CD4-positive, alpha-beta T cell (primary cell): Measurements from ENCODE around the gene ZBTB11. TPM values are rescaled to one million over a fixed set of nuclear protein-coding genes. Genes with fewer than 3 reads are reported as not detected.

ENCODE experiments used
- ATAC-seq: fragments of 200-7000 bp; cut with Tn5 transposase; one replicate; pipeline ENCODE4 v1.10.0; 2022; ENCODE audit warnings: mild to moderate bottlenecking; ENCODE audit not compliant: poor library complexity
- CTCF ChIA-PET: fragments of 350-600 bp; sonication (Branson Sonifier 250); formaldehyde crosslinking; loops from one replicate; lab custom pipeline; 2021; ENCODE audit warnings: antibody characterized with exemption, inconsistent platforms; lab: Charles Lee
- POLR2A ChIA-PET: fragments of 350-600 bp; sonication (Branson Sonifier 250); formaldehyde crosslinking; loops from one replicate; lab custom pipeline; 2021; ENCODE audit warnings: antibody characterized with exemption, inconsistent platforms; lab: Charles Lee
- DNase-seq, 14 experiments: peaks; one replicate each; pipeline ENCODE4 v3.0.0-alpha.2; 2013 to 2020; ENCODE audit warnings: mixed read lengths in 2 of 14
- H3K27ac ChIP-seq, 2 donors: one replicate each; pipeline versions ENCODE4 v1.5.1 to v1.7.0; 2013; ENCODE audit warnings: low read length in 2 of 2, low read depth in 1 of 2, mild to moderate bottlenecking in 1 of 2
- H3K27me3 ChIP-seq, 2 experiments: 1 replicate in 1 of 2; 2 replicates in 1 of 2; pipeline versions ENCODE4 v1.6.1 to v1.7.0; 2013; ENCODE audit warnings: low read length in 2 of 2, control low read depth in 1 of 2, mild to moderate bottlenecking in 1 of 2, moderate library complexity in 1 of 2; ENCODE audit not compliant: insufficient read depth in 2 of 2, control insufficient read depth in 1 of 2
- H3K36me3 ChIP-seq: one replicate; pipeline ENCODE4 v1.6.1; 2013; ENCODE audit warnings: low read length, control low read depth; ENCODE audit not compliant: insufficient read depth
- H3K4me1 ChIP-seq: one replicate; pipeline ENCODE4 v1.6.1; 2013; ENCODE audit warnings: low read length, control low read depth; ENCODE audit not compliant: insufficient read depth
- H3K4me3 ChIP-seq: one replicate; pipeline ENCODE4 v1.5.1; 2013; ENCODE audit warnings: mild to moderate bottlenecking, low read length, moderate library complexity
- H3K9me3 ChIP-seq, 2 experiments: 1 replicate in 1 of 2; 2 replicates in 1 of 2; pipeline versions ENCODE4 v1.6.1 to v1.7.0; 2013; ENCODE audit warnings: low read length in 2 of 2, mild to moderate bottlenecking in 2 of 2, control low read depth in 1 of 2, moderate library complexity in 1 of 2; ENCODE audit not compliant: control insufficient read depth in 1 of 2, insufficient read depth in 1 of 2
- H3K27ac Mint-ChIP-seq: one replicate; pipeline ENCODE4 v1.8.0; 2020; ENCODE audit warnings: mixed read lengths
- H3K27me3 Mint-ChIP-seq: one replicate; pipeline ENCODE4 v1.8.0; 2021; ENCODE audit warnings: mixed read lengths
- H3K36me3 Mint-ChIP-seq: one replicate; pipeline ENCODE4 v1.8.0; 2021; ENCODE audit warnings: low read depth, mixed read lengths
- H3K4me1 Mint-ChIP-seq: one replicate; pipeline ENCODE4 v1.8.0; 2021; ENCODE audit warnings: low read depth, mixed read lengths
- H3K4me3 Mint-ChIP-seq: one replicate; pipeline ENCODE4 v1.8.0; 2020; ENCODE audit warnings: mild to moderate bottlenecking, mixed read lengths
- H3K9me3 Mint-ChIP-seq: one replicate; pipeline ENCODE4 v1.8.0; 2020; ENCODE audit warnings: mixed read lengths
- intact Hi-C, 2 experiments: fragments of 100-400 bp; cut with DNase I in 1 of 2; cut with micrococcal nuclease in 1 of 2; formaldehyde crosslinking; loops; one replicate each; pipeline versions ENCODE4 v1.15.1 to v1.9.0; 2023 to 2025; cut with DNase I, micrococcal nuclease
- total RNA-seq, 174 experiments: library from RNA in 2 of 174; stranded (reverse) in 2 of 174; gene quantifications; one replicate each; pipeline ENCODE4 v1.2.3 and lab custom pipeline; 2021 to 2026
- TF ChIP-seq, protein P1 (sequence below): fragments of 200-600 bp; IDR thresholded peaks from one replicate; pipeline ENCODE4 v1.8.0; 2022; ENCODE audit warnings: antibody characterized with exemption, mild to moderate bottlenecking

The ZBTB11 gene
- total RNA-seq, 2 experiments from 2014 or later, result 73.5 to 76.6 TPM

DNA sequence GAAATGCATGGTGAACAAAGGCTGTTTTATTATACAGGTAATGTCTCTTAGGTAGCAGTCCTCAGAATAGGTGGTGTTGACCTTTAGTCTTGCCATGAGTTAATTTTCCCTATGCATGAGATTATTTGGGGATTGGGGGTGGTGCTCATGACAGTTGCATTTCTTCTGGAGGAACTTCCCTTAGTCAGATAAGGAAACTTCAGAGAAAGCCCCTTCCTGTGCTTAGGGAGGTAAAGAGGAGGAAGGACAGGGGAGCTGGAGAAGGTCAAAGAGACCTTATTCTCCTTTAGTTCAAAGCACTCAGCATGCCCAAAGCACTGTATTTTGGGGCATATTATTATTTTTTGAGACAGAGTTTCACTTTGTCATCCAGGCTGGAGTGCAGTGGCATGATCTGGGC, 47.7 kb downstream of the ZBTB11 start:
- TF ChIP-seq, protein P1, sequence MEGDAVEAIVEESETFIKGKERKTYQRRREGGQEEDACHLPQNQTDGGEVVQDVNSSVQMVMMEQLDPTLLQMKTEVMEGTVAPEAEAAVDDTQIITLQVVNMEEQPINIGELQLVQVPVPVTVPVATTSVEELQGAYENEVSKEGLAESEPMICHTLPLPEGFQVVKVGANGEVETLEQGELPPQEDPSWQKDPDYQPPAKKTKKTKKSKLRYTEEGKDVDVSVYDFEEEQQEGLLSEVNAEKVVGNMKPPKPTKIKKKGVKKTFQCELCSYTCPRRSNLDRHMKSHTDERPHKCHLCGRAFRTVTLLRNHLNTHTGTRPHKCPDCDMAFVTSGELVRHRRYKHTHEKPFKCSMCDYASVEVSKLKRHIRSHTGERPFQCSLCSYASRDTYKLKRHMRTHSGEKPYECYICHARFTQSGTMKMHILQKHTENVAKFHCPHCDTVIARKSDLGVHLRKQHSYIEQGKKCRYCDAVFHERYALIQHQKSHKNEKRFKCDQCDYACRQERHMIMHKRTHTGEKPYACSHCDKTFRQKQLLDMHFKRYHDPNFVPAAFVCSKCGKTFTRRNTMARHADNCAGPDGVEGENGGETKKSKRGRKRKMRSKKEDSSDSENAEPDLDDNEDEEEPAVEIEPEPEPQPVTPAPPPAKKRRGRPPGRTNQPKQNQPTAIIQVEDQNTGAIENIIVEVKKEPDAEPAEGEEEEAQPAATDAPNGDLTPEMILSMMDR, result no peak
- no peak overlapping the region for H3K4me3 ChIP-seq
- intact Hi-C loops, result no loop called here
- Mint-ChIP-seq H3K4me1 (no peaks in the 10 kb centered on the region), H3K27ac (no peak overlapping the region), H3K4me3 (no peak overlapping the region), H3K36me3 (no peaks in the 10 kb centered on the region), H3K27me3 (no peaks in the 10 kb centered on the region), H3K9me3 (no peaks in the 10 kb centered on the region)
- ChIA-PET POLR2A (no interaction called here), CTCF (no interaction called here)
- no peak for DNase-seq
- H3K9me3 ChIP-seq, result peaks cover 0 to 4% of the 10 kb centered on the region in 2 experiments
- H3K36me3 ChIP-seq, result no peaks in the 10 kb centered on the region
- no peaks in the 10 kb centered on the region for H3K27me3 ChIP-seq
- no peak overlapping the region for H3K27ac ChIP-seq
- no peaks in the 10 kb centered on the region for H3K4me1 ChIP-seq
- no peak for ATAC-seq

GRCh38 chr3:101625879-101626278, 51.1 kb downstream of the ZBTB11 start:
- no peaks in the 10 kb centered on the region for H3K27me3 ChIP-seq
- no peaks in the 10 kb centered on the region for H3K9me3 Mint-ChIP-seq
- no peaks in the 10 kb centered on the region for H3K4me1 Mint-ChIP-seq
- no peak overlapping the region for H3K4me3 ChIP-seq
- ATAC-seq (no peak), DNase-seq (no peak)
- peaks cover 0 to 4% of the 10 kb centered on the region in 2 experiments for H3K9me3 ChIP-seq
- no peaks in the 10 kb centered on the region for H3K4me1 ChIP-seq
- TF ChIP-seq, protein P1, result no peak
- H3K27ac ChIP-seq, result no peak overlapping the region
- CTCF ChIA-PET, result no interaction called here
- no peaks in the 10 kb centered on the region for H3K36me3 Mint-ChIP-seq
- POLR2A ChIA-PET, result no interaction called here
- H3K36me3 ChIP-seq, result no peaks in the 10 kb centered on the region
- intact Hi-C loops, result no loop called here
- H3K27ac Mint-ChIP-seq, result no peak overlapping the region
- H3K4me3 Mint-ChIP-seq, result no peak overlapping the region
- H3K27me3 Mint-ChIP-seq, result no peaks in the 10 kb centered on the region

DNA sequence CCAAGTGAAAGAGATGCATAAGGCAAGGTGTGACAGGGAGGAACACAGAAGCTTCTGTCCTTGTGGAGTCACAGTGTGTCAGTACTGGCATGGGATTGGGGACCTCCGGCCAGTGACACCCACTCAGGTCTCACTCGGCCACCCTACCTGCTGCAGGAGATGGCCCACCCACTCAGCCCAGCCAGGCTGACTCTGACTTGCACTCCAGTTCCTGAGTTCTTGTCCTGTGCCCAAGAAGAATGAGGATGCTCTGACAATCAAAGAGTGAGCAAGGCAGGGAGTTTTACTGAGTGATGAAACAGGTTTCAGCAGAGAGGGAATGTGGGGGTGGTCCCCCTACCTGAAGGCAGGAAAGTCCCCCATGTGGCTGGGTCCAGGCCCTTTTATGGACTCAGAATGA, 52.1 kb downstream of the ZBTB11 start:
- Histone ChIP-seq H3K4me3 (no peak overlapping the region), H3K4me1 (no peaks in the 10 kb centered on the region), H3K27ac (no peak overlapping the region), H3K9me3 (peaks cover 0 to 4% of the 10 kb centered on the region in 2 experiments), H3K27me3 (no peaks in the 10 kb centered on the region), H3K36me3 (no peaks in the 10 kb centered on the region)
- DNase-seq, result no peak
- CTCF ChIA-PET, result interaction anchor here (1.1 kb wide), 1 partner anchor 9 kb away, joined by 3 read pairs; no protein-coding TSS in a partner anchor
- no peaks in the 10 kb centered on the region for H3K36me3 Mint-ChIP-seq
- intact Hi-C loops, result no loop called here
- H3K4me3 Mint-ChIP-seq, result no peak overlapping the region
- no peaks in the 10 kb centered on the region for H3K27me3 Mint-ChIP-seq
- no peak for ATAC-seq
- TF ChIP-seq, protein P1, result no peak
- H3K4me1 Mint-ChIP-seq, result no peaks in the 10 kb centered on the region
- no peak overlapping the region for H3K27ac Mint-ChIP-seq
- H3K9me3 Mint-ChIP-seq, result no peaks in the 10 kb centered on the region
- POLR2A ChIA-PET, result no interaction called here
